GM12891 (cell line): ENCODE data around the gene PLPP7.

Experiments used
- POLR2A ChIP-seq: IDR thresholded peaks from 2 replicates; pipeline ENCODE4 v1.6.1; 2011; ENCODE audit warnings: low read depth, low read length, control low read depth
- POLR2AphosphoS5 ChIP-seq: IDR thresholded peaks from 2 replicates; pipeline ENCODE4 v1.6.1; 2011; ENCODE audit warnings: low read depth, low read length, control low read depth
- SPI1 ChIP-seq: IDR thresholded peaks from 2 replicates; pipeline ENCODE4 v1.6.1; 2011; ENCODE audit warnings: low read depth, low read length, control low read depth
- TAF1 ChIP-seq: IDR thresholded peaks from 2 replicates; pipeline ENCODE4 v1.6.1; 2011; ENCODE audit warnings: low read depth, low read length, control low read depth

DNA sequence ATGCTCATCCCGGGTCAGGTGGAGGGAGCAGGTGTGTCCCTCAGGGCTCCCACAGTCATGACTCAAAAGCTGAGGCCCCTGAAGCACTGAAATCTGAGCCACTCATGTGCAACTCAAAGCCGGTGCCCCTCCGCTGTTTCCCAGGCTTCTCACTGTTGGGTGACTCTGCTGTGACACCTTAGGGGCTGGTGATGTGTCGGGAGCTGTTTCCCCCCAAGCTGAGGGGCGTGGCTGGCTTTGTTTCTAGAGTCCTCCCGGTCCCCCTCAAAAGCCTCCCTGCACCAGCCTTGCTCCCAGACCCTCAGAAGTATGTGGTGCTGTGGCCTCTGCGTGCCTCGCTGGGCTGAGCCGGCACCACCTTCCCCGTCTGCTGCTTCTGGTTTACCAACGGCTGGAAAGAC, 39.7 kb downstream of the PLPP7 start:
- no peak for TF ChIP-seq POLR2A
- no peak for TF ChIP-seq TAF1
- no peak for TF ChIP-seq POLR2AphosphoS5
- TF ChIP-seq SPI1: no peak
